Liver (tissue), 9 donors: ENCODE measurements around the gene PRMT7. TPM values are rescaled to one million over a fixed set of nuclear protein-coding genes. Genes with fewer than 3 reads are reported as not detected.

Experiments used
- DNase-seq: peaks from one replicate; pipeline ENCODE4 v3.0.0-alpha.2; 2017; ENCODE audit warnings: low spot score
- H3K27ac ChIP-seq, 2 donors: one replicate each; pipeline ENCODE4 v1.7.0; 2013; ENCODE audit warnings: inconsistent platforms in 2 of 2, low read length in 2 of 2, control low read depth in 1 of 2, low read depth in 1 of 2, mild to moderate bottlenecking in 1 of 2
- H3K27me3 ChIP-seq, 4 donors: one replicate each; pipeline versions ENCODE4 v1.6.1 to v1.7.0; 2013; ENCODE audit warnings: low read length in 3 of 4, inconsistent platforms in 1 of 4, mild to moderate bottlenecking in 1 of 4, moderate library complexity in 1 of 4; ENCODE audit not compliant: control insufficient read depth in 4 of 4, insufficient read depth in 4 of 4
- H3K36me3 ChIP-seq, 4 donors: one replicate each; pipeline versions ENCODE4 v1.6.1 to v1.7.0; 2013; ENCODE audit warnings: low read length in 3 of 4, mild to moderate bottlenecking in 3 of 4, low read depth in 1 of 4, moderate library complexity in 1 of 4; ENCODE audit not compliant: control insufficient read depth in 4 of 4, insufficient read depth in 3 of 4
- H3K4me1 ChIP-seq, 4 donors: one replicate each; pipeline versions ENCODE4 v1.6.1 to v1.7.0; 2013; ENCODE audit warnings: low read length in 3 of 4, mild to moderate bottlenecking in 3 of 4, moderate library complexity in 1 of 4; ENCODE audit not compliant: control insufficient read depth in 4 of 4, insufficient read depth in 4 of 4
- H3K4me3 ChIP-seq, 3 donors: one replicate each; pipeline versions ENCODE4 v1.6.1 to v1.7.0; 2013; ENCODE audit warnings: low read length in 3 of 3, control low read depth in 1 of 3, low read depth in 1 of 3, mild to moderate bottlenecking in 1 of 3
- H3K9ac ChIP-seq, 2 donors: one replicate each; pipeline ENCODE4 v1.7.0; 2013; ENCODE audit warnings: low read length in 2 of 2, mild to moderate bottlenecking in 2 of 2, moderate library complexity in 2 of 2, control low read depth in 1 of 2, low read depth in 1 of 2
- H3K9me3 ChIP-seq, 4 donors: one replicate each; pipeline versions ENCODE4 v1.6.1 to v1.7.0; 2013; ENCODE audit warnings: low read length in 3 of 4; ENCODE audit not compliant: control insufficient read depth in 4 of 4
- ATF3 ChIP-seq: IDR thresholded peaks from 2 replicates; pipeline ENCODE4 v1.6.1; 2016; ENCODE audit warnings: antibody characterized with exemption
- CTCF ChIP-seq: fragments of 150-350 bp; IDR thresholded peaks from 2 replicates; pipeline ENCODE4 v1.5.1; 2017; ENCODE audit warnings: improper control_type of control experiment, low read depth, low read length; ENCODE audit not compliant: missing input control
- EGR1 ChIP-seq, 2 donors: IDR thresholded peaks; 2 replicates each; pipeline ENCODE4 v1.6.1; 2016 to 2018; ENCODE audit warnings: antibody characterized with exemption in 2 of 2, low read depth in 2 of 2
- FOXA1 ChIP-seq: IDR thresholded peaks from 2 replicates; pipeline ENCODE4 v1.6.1; 2016; ENCODE audit warnings: antibody characterized with exemption
- FOXA2 ChIP-seq: IDR thresholded peaks from 2 replicates; pipeline ENCODE4 v1.6.1; 2016; ENCODE audit warnings: antibody characterized with exemption
- GABPA ChIP-seq, 2 donors: IDR thresholded peaks in 1 of 2; conservative IDR thresholded peaks in 1 of 2; 2 replicates each; pipeline ENCODE4 v1.6.1; 2016; ENCODE audit warnings: antibody characterized with exemption in 2 of 2, mild to moderate bottlenecking in 1 of 2, moderate library complexity in 1 of 2
- HNF4A ChIP-seq, 2 donors: conservative IDR thresholded peaks; 2 replicates each; pipeline ENCODE4 v1.6.1; 2016; ENCODE audit warnings: antibody characterized with exemption in 2 of 2, mild to moderate bottlenecking in 2 of 2
- HNF4G ChIP-seq: IDR thresholded peaks from 2 replicates; pipeline ENCODE4 v1.6.1; 2016; ENCODE audit warnings: antibody characterized with exemption
- NR2F2 ChIP-seq: IDR thresholded peaks from 2 replicates; pipeline ENCODE4 v1.6.1; 2016; ENCODE audit warnings: antibody characterized with exemption
- RAD21 ChIP-seq, 2 donors: IDR thresholded peaks; 2 replicates each; pipeline ENCODE4 v1.6.1; 2016; ENCODE audit warnings: antibody characterized with exemption in 2 of 2, mild to moderate bottlenecking in 2 of 2
- RXRA ChIP-seq, 2 donors: IDR thresholded peaks; 2 replicates each; pipeline ENCODE4 v1.6.1; 2017 to 2018; ENCODE audit warnings: antibody characterized with exemption in 2 of 2, mild to moderate bottlenecking in 1 of 2
- SP1 ChIP-seq: IDR thresholded peaks from 2 replicates; pipeline ENCODE4 v1.6.1; 2018; ENCODE audit warnings: antibody characterized with exemption, mild to moderate bottlenecking
- TAF1 ChIP-seq: conservative IDR thresholded peaks from 2 replicates; pipeline ENCODE4 v1.6.1; 2016; ENCODE audit warnings: antibody characterized with exemption, mild to moderate bottlenecking
- YY1 ChIP-seq: IDR thresholded peaks from 2 replicates; pipeline ENCODE4 v1.6.1; 2016; ENCODE audit warnings: antibody characterized with exemption, mild to moderate bottlenecking
- ZBTB33 ChIP-seq: IDR thresholded peaks from 2 replicates; pipeline ENCODE4 v1.6.1; 2016; ENCODE audit warnings: antibody characterized with exemption
- WGBS: extraction: QIAGEN DNeasy Blood & Tissue Kit; methylation state at CpG from one replicate; pipeline ENCODE4 v1.1.7; 2013; 5-methylcytosine and 5-hydroxymethylcytosine counted together
- polyA plus RNA-seq, 2 donors: library from polyadenylated mRNA; stranded (reverse) in 1 of 2; unstranded in 1 of 2; fragments of 200-250 nt in 1 of 2; fragments of >200 nt in 1 of 2; fragmentation: Nextera tagmentation in 1 of 2; extraction: Ambion mirVana in 1 of 2; gene quantifications; one replicate each; pipeline versions ENCODE4 v1.2.1 to v1.2.3, GENCODE V29; 2013 to 2015
- total RNA-seq, 2 donors: library from RNA; depleted of rRNA; stranded (reverse); fragments of >200 nt; gene quantifications; one replicate each; pipeline ENCODE4 v1.2.3, GENCODE V29; 2014
- TF ChIP-seq, protein P1 (sequence below): IDR thresholded peaks from 2 replicates; pipeline ENCODE4 v1.6.1; 2016; ENCODE audit warnings: antibody characterized with exemption
- TF ChIP-seq, protein P2 (sequence below): IDR thresholded peaks from 2 replicates; pipeline ENCODE4 v1.6.1; 2016; ENCODE audit warnings: antibody characterized with exemption, mild to moderate bottlenecking
- donor health status: healthy.
- donor health status: healthy.
- donor health status: healthy.
- donor health status: healthy.
- donor health status: healthy.

The PRMT7 gene
- total and polyA plus RNA-seq, 4 donors, result 10.7 to 31.5 (median 17.5) TPM

- H3K4me3 ChIP-seq, result no peak overlapping the region
- H3K4me1 ChIP-seq, result no peaks in the 10 kb centered on the region
- no peak for DNase-seq
- 89% methylated on average over 14 of the region's 14 CpGs for WGBS
- no peak overlapping the region for H3K27ac ChIP-seq
- H3K36me3 ChIP-seq, result peaks cover 2 to 19% (median 8%) of the 10 kb centered on the region in 4 donors
- no peak for TF ChIP-seq HNF4G
- no peaks in the 10 kb centered on the region for H3K27me3 ChIP-seq
- no peaks in the 10 kb centered on the region for H3K9me3 ChIP-seq
- no peak overlapping the region for H3K9ac ChIP-seq
Measured at GRCh38 chr16:68360956-68361355, 50.1 kb downstream of the PRMT7 start.

DNA sequence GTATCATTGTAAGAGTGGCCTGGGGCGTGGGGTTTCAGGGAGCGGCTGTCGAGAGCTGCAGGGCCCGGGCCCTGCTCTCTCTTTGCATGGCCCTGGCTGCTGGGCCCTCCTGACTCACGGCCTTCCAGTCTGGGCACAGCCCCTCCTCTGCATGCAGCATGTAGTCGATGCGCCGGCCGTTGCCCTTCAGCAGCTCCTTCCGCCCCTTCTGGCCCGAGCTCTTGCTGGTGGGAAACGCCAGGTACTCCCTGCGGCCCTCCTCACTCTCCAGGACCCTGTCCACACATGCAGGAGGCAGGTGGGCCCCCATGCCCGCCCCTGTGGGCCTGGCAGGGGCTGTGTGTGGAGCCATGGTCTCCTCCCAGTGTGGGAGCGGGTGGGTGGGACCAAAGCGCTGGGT is 50.7 kb downstream of the PRMT7 start:
- no peak for TF ChIP-seq RAD21 (IDR thresholded peaks at IDR 0.05)
- TF ChIP-seq, protein P1, sequence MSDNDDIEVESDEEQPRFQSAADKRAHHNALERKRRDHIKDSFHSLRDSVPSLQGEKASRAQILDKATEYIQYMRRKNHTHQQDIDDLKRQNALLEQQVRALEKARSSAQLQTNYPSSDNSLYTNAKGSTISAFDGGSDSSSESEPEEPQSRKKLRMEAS, result no peak
- TF ChIP-seq YY1, result no peak
- TF ChIP-seq ATF3, result no peak
- no peak for TF ChIP-seq HNF4A (conservative IDR thresholded peaks at IDR 0.05)
- peaks cover 2 to 17% (median 8%) of the 10 kb centered on the region in 4 donors for H3K36me3 ChIP-seq

GRCh38 chr16:68362262-68362913 is 51.6 kb downstream of the PRMT7 start:
- Histone ChIP-seq H3K4me3 (no peak overlapping the region), H3K4me1 (peaks cover 0 to 4% (median 1%) of the 10 kb centered on the region in 4 donors), H3K9ac (no peak overlapping the region), H3K36me3 (peaks cover 0 to 8% (median 2%) of the 10 kb centered on the region in 4 donors), H3K27me3 (no peaks in the 10 kb centered on the region), H3K9me3 (no peaks in the 10 kb centered on the region), H3K27ac (no peak overlapping the region)
- TF ChIP-seq EGR1 (IDR thresholded peaks at IDR 0.05; ENCODE audit: low read depth in 2 of 2), result no peak
- TF ChIP-seq, protein P1, result no peak
- no peak for TF ChIP-seq TAF1
- no peak for TF ChIP-seq HNF4G
- no peak for TF ChIP-seq NR2F2
- no peak for TF ChIP-seq FOXA2
- TF ChIP-seq FOXA1, result no peak
- no peak for TF ChIP-seq CTCF
- TF ChIP-seq HNF4A (conservative IDR thresholded peaks at IDR 0.05), result no peak
- no peak for TF ChIP-seq ATF3
- TF ChIP-seq SP1, result no peak
- TF ChIP-seq, protein P2, sequence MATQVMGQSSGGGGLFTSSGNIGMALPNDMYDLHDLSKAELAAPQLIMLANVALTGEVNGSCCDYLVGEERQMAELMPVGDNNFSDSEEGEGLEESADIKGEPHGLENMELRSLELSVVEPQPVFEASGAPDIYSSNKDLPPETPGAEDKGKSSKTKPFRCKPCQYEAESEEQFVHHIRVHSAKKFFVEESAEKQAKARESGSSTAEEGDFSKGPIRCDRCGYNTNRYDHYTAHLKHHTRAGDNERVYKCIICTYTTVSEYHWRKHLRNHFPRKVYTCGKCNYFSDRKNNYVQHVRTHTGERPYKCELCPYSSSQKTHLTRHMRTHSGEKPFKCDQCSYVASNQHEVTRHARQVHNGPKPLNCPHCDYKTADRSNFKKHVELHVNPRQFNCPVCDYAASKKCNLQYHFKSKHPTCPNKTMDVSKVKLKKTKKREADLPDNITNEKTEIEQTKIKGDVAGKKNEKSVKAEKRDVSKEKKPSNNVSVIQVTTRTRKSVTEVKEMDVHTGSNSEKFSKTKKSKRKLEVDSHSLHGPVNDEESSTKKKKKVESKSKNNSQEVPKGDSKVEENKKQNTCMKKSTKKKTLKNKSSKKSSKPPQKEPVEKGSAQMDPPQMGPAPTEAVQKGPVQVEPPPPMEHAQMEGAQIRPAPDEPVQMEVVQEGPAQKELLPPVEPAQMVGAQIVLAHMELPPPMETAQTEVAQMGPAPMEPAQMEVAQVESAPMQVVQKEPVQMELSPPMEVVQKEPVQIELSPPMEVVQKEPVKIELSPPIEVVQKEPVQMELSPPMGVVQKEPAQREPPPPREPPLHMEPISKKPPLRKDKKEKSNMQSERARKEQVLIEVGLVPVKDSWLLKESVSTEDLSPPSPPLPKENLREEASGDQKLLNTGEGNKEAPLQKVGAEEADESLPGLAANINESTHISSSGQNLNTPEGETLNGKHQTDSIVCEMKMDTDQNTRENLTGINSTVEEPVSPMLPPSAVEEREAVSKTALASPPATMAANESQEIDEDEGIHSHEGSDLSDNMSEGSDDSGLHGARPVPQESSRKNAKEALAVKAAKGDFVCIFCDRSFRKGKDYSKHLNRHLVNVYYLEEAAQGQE, result no peak
- TF ChIP-seq RXRA (IDR thresholded peaks at IDR 0.05), result no peak
- TF ChIP-seq GABPA (IDR thresholded peaks at IDR 0.05 in 1 of 2, conservative IDR thresholded peaks at IDR 0.05 in 1 of 2), result no peak
- TF ChIP-seq RAD21 (IDR thresholded peaks at IDR 0.05), result no peak
- no peak for TF ChIP-seq ZBTB33
- TF ChIP-seq YY1, result no peak
- 87% methylated on average over 8 of the region's 8 CpGs for WGBS
- DNase-seq, result no peak

More for the DNA sequence above, 50.7 kb downstream of the PRMT7 start:
- Histone ChIP-seq H3K4me3 (no peak overlapping the region), H3K27me3 (no peaks in the 10 kb centered on the region), H3K27ac (no peak overlapping the region), H3K4me1 (no peaks in the 10 kb centered on the region), H3K9me3 (no peaks in the 10 kb centered on the region), H3K9ac (no peak overlapping the region)
- 84% methylated on average over 16 of the region's 16 CpGs for WGBS
- no peak for DNase-seq
